HS-27A (cell line): ENCODE results near the gene NELL1.

Experiments
- DNase-seq: peaks from one replicate; pipeline ENCODE4 v3.0.0-alpha.2; 2012; ENCODE audit warnings: low read depth, missing footprints

Gene NELL1

DNA sequence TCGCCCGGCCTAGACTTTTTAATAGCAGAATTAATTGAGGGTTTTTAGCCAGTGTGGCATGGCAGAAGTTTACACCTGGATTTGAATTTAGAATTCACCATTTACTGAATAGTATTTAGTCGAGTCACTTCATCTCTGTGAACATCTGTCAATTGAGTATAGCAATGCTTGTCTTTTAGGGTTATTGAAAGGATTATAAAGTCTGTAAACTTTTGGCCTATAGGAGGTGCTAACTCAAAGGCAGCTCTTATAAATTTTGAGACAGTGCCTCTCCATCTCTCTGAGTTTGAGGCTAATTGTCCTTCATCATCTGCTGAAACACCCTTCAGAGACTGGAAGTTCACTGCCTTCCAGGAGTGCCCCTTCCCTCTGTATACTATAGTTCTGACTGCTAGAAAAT lies 205.0 kb downstream of the NELL1 start:
- no peak for DNase-seq

GRCh38 chr11:20875889-20876288 lies 206.5 kb downstream of the NELL1 start:
- no peak for DNase-seq

DNA sequence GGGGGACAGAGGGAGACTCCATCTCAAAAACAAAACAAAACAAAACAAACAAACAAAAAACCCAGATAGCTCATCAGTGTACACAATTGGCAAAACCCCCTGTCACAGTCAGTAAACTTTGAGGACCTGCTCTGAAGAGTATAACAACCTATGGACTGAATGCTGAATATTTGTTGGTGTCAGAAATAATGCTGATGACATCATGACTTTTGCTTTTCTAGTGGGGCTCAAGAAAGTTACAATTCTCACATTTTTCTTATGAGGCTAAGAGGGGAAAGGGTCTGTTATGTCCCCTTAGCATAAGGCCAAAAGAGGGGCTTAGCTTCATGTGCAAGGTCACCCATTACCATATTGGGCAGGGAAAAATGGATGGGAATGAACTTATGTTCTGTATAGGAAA lies 207.4 kb downstream of the NELL1 start:
- DNase-seq, result no peak

DNA sequence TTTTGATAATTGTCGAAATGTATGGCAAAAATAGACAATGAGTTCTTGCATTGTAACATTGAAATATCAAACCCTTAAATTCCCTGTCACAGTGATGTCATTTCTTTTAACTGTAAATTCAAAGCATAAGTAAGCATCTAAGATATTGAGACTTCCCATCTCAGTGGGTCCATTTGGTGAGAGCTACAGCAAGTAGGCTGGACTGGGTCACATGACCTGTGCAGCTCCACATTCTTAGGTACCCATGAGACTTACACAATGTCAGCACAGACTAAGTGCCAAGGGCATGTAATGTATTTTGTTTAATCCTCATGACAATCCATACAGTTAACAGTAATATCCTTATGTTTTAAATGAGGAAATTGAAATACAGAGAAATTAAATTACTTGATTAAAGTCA lies 210.7 kb downstream of the NELL1 start:
- no peak for DNase-seq

DNA sequence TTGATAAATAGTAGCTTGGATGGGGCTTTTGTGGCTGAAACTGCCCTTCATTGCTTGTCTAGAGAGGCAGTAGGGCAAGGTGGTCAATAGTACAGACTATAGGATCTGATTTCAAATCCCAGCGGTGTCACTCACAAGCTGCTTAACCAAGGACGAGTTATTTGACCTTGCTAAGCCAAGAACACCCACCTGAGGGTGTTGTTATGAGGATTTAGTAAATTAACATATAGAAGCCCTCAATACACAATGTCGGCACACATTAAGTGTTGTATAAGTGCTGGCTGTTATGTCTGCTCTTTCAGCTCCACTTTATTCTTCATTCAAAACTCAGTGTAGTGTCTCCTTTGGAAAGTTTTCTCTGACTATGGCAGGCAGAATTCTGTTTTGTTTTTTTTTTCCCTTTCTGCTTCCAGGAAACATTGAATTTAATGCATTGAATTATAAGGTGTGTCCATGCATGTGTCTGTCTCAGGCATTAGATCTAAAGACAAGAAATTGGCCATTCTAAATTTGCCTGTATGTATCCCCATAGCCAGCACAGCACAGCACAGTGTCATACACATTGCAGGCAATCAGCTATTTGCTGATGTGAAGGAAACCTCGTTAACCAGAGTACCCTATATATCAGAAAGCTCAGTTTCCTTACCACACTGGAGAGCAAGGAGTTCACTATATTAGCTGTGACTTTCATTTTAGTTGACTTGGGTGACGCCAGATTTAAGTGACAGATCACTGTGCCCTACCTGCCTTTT lies 212.1 kb downstream of the NELL1 start:
- no peak for DNase-seq

DNA sequence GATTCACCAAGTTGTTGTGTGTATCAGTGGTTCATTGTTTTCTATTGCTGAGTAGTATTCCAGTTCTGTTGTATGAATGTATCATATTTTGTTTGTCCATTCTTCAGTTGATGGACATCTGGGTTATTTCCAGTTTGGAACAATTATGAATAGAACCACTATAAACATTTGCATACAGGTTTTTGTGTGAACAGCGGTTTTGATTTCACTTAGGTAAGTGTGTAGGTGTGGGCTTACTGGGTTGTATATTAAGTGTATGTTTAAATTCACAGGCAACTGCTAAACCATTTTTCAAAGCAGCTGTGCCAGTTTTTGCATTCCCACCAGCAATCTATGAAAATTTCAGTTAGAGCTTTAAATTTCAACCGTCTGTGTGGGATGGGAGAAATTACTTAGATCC lies 217.8 kb downstream of the NELL1 start:
- no peak for DNase-seq

- no peak for DNase-seq
Measured at GRCh38 chr11:20894296-20894695, 224.9 kb downstream of the NELL1 start.

DNA sequence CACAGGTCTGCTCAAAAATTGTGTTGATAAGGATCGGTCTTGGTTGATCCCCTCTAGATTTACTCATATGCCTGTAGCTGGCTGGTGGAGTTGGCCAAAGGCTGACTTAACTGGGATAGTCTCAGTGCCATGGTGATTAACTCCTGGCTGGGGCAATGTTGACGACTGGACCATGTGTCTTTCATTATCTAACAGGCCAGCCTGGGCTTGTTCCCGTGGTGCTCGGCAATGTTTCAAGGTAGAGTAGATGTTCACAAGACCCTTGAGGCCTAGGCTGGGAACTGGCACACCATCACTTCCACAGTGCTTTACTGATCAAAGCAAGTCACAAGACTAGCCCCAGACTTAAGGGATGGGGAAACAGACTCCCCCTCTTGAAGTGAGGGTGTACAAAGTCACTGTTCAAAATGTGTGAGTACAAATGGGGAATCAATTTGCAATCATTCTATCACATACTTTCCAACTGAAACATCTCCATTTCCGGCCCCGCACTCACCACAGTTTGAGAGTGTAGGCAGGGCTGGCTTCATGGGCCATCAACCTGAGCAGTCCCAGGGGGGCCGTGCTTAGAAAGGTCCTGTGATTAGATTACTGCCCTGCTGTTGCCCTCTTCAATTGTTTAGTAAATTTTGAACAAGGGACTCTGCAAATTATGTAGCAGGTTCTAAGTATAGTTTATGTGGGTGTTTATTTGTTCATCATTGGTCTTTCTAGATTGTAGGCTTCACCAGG lies 240.8 kb downstream of the NELL1 start:
- no peak for DNase-seq

GRCh38 chr11:20910733-20911132 lies 241.3 kb downstream of the NELL1 start:
- DNase-seq, result no peak

GRCh38 chr11:20912065-20912821 lies 242.9 kb downstream of the NELL1 start:
- no peak for DNase-seq

DNA sequence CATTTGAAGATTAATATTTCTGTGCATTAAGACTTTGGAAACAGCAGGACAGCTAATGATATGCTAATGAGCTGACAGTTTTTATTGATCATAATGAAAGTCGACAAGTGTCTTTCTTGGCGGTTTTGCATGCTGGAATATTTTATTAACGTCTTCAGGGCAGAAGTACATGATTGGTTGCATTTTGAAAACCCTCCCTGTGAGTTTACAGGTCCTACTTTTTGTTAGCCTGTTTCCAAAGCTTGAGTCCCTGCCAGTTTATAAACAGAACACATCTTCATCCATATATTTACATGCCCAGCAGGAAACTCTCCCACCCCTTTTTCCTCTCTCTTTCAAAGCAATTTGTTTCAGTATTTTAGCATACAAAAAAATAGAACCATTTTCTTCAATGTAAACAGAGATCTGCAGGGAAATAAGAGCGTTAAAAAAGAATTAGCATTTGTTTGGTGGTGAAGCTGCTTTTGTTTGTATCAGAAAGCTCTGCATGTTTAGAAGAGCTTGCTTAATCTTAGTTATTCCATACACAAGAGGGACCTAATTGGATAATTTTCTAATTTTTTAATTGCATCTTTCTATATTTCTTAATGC lies 243.6 kb downstream of the NELL1 start:
- DNase-seq, result no peak

DNA sequence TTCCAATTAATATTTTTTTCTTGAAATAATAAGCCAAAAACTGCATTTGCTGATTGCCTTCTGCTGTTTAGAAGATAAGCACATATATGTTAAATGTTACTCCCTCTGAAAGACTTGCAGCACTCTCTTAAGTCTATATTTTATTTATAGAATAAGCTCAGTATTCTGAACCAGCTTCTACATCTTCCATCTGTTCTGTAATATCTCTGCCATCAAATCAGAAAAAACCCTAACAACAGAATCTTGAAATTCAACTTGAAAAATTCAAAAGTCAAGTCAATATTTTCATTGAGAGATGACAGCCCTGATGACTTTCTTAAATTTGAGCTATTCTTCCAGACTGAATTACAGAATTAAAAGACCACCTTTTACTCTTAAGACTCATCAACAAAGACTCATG lies 247.9 kb downstream of the NELL1 start:
- no peak for DNase-seq

GRCh38 chr11:20926799-20927540 lies 257.6 kb downstream of the NELL1 start:
- DNase-seq, result no peak

- DNase-seq, result no peak
Measured at GRCh38 chr11:20931029-20931428, 261.6 kb downstream of the NELL1 start.

DNA sequence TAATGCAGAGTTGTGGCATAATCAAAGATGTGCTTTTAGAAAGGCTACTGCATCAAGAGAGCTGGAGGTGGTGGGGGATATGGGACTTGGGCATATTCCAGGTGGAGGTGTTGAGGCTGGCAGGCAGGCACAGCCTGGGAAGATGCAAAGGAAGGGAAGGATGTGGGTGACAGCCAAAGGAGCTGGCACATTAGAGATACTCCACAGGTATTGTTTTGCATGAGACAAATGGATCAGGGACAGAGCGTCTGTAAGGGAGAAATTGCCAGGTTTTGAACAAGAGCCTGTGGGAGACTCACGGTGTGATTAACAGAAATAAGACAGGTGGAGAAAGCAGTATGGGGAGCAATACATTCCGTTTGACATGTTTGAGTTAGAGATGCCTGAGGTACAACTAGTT lies 263.7 kb downstream of the NELL1 start:
- DNase-seq, result no peak

DNA sequence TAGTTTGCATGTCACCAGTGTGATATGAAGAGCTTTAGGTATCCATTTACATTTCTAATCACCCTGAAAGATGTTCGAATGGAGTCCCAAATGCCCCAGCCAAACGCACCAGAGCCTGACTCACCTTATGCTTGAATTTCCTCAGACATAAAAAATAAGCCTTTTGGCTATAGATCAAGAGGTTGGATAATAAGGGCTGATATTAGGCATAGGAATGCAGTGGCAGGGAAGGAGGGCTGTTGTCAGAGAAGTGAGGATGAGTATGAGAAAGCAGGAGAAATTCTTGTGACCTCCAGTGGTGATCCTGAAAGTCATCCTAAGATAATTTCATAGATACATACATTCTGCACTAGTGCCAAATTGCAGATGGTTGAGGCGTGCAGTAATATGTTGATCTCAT lies 264.6 kb downstream of the NELL1 start:
- no peak for DNase-seq

GRCh38 chr11:20934516-20934915 lies 265.1 kb downstream of the NELL1 start:
- no peak for DNase-seq

GRCh38 chr11:20937826-20938225 lies 268.4 kb downstream of the NELL1 start:
- no peak for DNase-seq

DNA sequence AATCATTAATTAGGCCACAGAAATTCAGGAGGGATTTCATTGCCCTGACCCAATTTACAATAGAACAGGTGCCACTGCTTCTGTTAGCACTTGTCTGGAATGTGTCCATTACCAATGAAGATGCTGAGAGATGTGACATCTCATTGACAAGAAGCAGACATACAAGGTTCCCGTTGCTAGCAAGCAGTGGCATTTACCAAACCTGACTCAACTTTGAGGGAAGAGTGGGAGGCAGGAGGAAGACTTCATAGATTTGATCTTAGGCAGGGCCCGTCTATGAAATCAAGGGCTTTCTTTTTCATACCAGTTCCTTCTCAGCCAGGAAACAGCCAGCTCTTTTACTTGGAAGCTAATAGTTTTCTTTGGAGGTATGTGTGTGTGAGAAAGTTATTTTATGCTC lies 280.2 kb downstream of the NELL1 start:
- DNase-seq, result no peak

DNA sequence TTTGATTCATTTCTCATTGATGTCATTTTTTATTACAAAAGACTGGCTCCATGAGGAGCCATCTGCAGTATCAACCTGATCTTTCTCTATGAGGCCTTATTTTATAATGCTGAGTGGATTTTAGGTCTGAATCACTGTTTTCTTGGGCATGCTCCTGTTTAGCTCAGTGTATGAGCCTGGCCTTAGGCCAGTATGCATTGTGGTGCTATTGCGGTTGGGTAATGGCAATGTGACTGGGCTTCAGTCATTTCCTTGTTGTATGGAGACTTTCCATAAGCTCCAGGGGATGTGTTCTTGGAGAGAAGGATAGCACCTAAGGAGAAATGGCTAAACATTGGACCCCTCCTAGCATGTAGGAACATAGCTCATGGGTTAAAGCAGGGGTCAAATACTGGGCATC lies 293.2 kb downstream of the NELL1 start:
- DNase-seq, result no peak

DNA sequence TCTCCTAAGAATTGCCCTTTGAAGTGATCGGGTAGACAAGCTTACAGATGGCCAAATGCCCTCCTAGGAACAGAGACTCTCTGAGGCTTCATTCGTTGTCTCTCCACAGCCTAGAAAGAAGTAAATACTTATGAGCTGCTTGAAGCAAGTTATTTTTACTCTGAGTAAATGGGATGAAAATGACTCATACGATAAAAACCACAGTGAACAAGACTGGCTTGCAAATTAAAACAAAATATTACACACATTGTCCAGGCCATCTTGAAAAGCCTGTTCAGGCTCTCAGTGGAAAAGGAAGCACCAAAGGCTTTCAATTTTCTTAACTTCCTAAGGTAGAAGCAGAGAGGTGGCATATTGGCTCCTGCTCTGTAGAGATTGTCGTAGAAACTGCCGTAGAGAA lies 294.2 kb downstream of the NELL1 start:
- no peak for DNase-seq

GRCh38 chr11:20964985-20965384 lies 295.6 kb downstream of the NELL1 start:
- DNase-seq, result no peak
